Measurements from ENCODE around the gene TRIM29. TPM values are rescaled to one million over a fixed set of nuclear protein-coding genes. Genes with fewer than 3 reads are reported as not detected.

The TRIM29 gene
- total and polyA plus RNA-seq, 2 of the 4 experiments (the other 2 are of a cell fraction), result not detected

DNA sequence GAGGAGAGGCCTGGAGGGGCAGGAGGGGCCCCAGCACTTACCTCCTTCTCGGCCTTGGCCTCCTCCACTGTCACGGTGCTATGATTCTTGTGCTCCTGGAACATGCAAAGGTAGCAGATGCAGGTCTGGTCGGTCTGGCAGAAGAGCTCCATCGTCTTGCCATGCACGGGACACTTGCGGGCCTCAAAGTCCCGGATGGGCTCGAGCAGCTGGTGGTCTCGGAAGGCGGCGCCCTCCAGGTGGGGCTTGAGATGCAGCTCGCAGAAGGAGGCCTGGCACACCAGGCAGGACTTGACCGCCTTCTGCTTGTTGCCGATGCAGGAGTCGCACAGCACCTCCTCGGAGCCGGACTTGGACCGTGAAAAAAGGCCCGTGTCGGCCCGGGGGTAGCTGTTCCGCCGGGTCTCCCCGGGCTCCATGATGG is 714 bp downstream of the TRIM29 start:
- no peak overlapping the region for H2BK120ac ChIP-seq (ENCODE audit: low read depth, low read length)
- no peak overlapping the region for H4K91ac ChIP-seq (ENCODE audit: insufficient read depth, low read depth, low read length)
- no peak overlapping the region for H2AFZ ChIP-seq (replicated peaks; ENCODE audit: low read length, poor library complexity)
- H3K18ac ChIP-seq (ENCODE audit: low read depth, low read length), result no peak overlapping the region
- H4K5ac ChIP-seq (ENCODE audit: low read depth, low read length), result no peak overlapping the region
- no TSS peak for BruUV-seq (replicated peaks)
- in situ Hi-C loops (cut with MboI; ENCODE audit: low sequenced_read_pairs) (no loop called here), dilution Hi-C loops (cut with HindIII; ENCODE audit: low sequenced_read_pairs, unreplicated experiment) (no loop called here), intact Hi-C loops (cut with micrococcal nuclease) (no loop called here)
- no peaks in the 10 kb centered on the region for H3K79me1 ChIP-seq (ENCODE audit: low read depth in 1 of 2, low read length in 2 of 2)
- H2BK20ac ChIP-seq (ENCODE audit: low read depth, low read length), result no peak overlapping the region
- no peak overlapping the region for H4K8ac ChIP-seq (ENCODE audit: low read depth in 2 of 2, low read length in 2 of 2)
- no peak overlapping the region for H3K4me2 ChIP-seq (ENCODE audit: low read depth, low read length)
- no peak overlapping the region for H3K4ac ChIP-seq (ENCODE audit: low read depth, low read length)
- H3K9ac ChIP-seq (ENCODE audit: low read depth, low read length), result no peak overlapping the region
- H2BK15ac ChIP-seq (ENCODE audit: low read depth, low read length), result no peak overlapping the region
- H4K20me1 ChIP-seq (ENCODE audit: insufficient read depth, low read length), result no peaks in the 10 kb centered on the region
- no peak overlapping the region for H3K56ac ChIP-seq (ENCODE audit: extremely low read depth, insufficient read depth, low read length)
- H3K9me1 ChIP-seq (ENCODE audit: insufficient read depth, low read length), result no peaks in the 10 kb centered on the region
- ChIA-PET POLR2A (ENCODE audit: unreplicated experiment) (no interaction called here), CTCF (no interaction called here)
- H3K27me3 ChIP-seq (ENCODE audit: control insufficient read depth, insufficient read depth, low read length), result peaks cover 48% of the 10 kb centered on the region
- no peak for TF ChIP-seq RFX5 (IDR thresholded peaks at IDR 0.05; ENCODE audit: low read depth, low read length)
- no peak for TF ChIP-seq RCOR1 (IDR thresholded peaks at IDR 0.05; ENCODE audit: insufficient replicate concordance, low read length)
- TF ChIP-seq RAD21 (IDR thresholded peaks at IDR 0.05; ENCODE audit: low read length), result no peak
- no peak for TF ChIP-seq FOS (IDR thresholded peaks at IDR 0.05; ENCODE audit: low read depth, low read length)
- no peak for TF ChIP-seq MAFK (IDR thresholded peaks at IDR 0.05; ENCODE audit: low read depth, low read length)
- no peak for TF ChIP-seq MXI1 (IDR thresholded peaks at IDR 0.05; ENCODE audit: borderline replicate concordance, low read depth, low read length)
- no peak for TF ChIP-seq POLR2A (IDR thresholded peaks at IDR 0.05; ENCODE audit: low read depth, low read length)
- no peak for TF ChIP-seq CEBPB (IDR thresholded peaks at IDR 0.05; ENCODE audit: low read depth, low read length)
- TF ChIP-seq, protein P1, sequence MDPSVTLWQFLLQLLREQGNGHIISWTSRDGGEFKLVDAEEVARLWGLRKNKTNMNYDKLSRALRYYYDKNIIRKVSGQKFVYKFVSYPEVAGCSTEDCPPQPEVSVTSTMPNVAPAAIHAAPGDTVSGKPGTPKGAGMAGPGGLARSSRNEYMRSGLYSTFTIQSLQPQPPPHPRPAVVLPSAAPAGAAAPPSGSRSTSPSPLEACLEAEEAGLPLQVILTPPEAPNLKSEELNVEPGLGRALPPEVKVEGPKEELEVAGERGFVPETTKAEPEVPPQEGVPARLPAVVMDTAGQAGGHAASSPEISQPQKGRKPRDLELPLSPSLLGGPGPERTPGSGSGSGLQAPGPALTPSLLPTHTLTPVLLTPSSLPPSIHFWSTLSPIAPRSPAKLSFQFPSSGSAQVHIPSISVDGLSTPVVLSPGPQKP (IDR thresholded peaks at IDR 0.05; ENCODE audit: borderline replicate concordance, low read depth, low read length), result no peak
- TF ChIP-seq BHLHE40 (IDR thresholded peaks at IDR 0.05; ENCODE audit: low read depth, low read length), result no peak
- TF ChIP-seq MAZ (IDR thresholded peaks at IDR 0.05; ENCODE audit: borderline replicate concordance, low read depth, low read length), result no peak
- no peak overlapping the region for H2AK9ac ChIP-seq (replicated peaks; ENCODE audit: low read depth, low read length, poor library complexity)
- no peak overlapping the region for H3K27ac ChIP-seq (ENCODE audit: insufficient read depth, low read length)
- no peak overlapping the region for H2AK5ac ChIP-seq (ENCODE audit: low read depth, low read length)
- DNase-seq (no peak), ATAC-seq (ENCODE audit: low read depth) (no peak)
- H3K23ac ChIP-seq (ENCODE audit: low read depth, low read length), result no peak overlapping the region
- 71% methylated on average over 18 of the region's 24 CpGs; no CpG with 5 or more reads in 1 of the 2 experiments for WGBS, 2 experiments (ENCODE audit: extremely low coverage in 2 of 2, insufficient read length in 1 of 2)
- no peak overlapping the region for H3K14ac ChIP-seq (replicated peaks; ENCODE audit: low read depth, low read length)
- H2BK5ac ChIP-seq (ENCODE audit: low read depth, low read length, poor library complexity, severe bottlenecking), result no peak overlapping the region
- no peaks in the 10 kb centered on the region for H3K36me3 ChIP-seq (ENCODE audit: control insufficient read depth, insufficient read depth, low read length)
- no peak overlapping the region for H3K4me3 ChIP-seq (ENCODE audit: insufficient read depth, low read depth, low read length)
- no peaks in the 10 kb centered on the region for H3K4me1 ChIP-seq (ENCODE audit: control insufficient read depth, insufficient read depth, low read length)
- no peaks in the 10 kb centered on the region for H3K9me3 ChIP-seq (ENCODE audit: control insufficient read depth, insufficient read depth, low read length)

Measured in IMR-90 (cell line).